Activated CD4-positive, CD25-positive, alpha-beta regulatory T cell treated with anti-CD3 and anti-CD28 coated beads, Interleukin-2, amount 50 U/mL, for 24 hours (primary cell): ENCODE results near the gene KIF26A.
A peak's percentile ranks its signal among the peaks of the same experiment; 100 is the strongest.

Experiments
- ATAC-seq, 2 donors: fragments of 150-1000 bp; cut with Tn5 transposase; one replicate each; pipeline ENCODE4 v1.10.0; 2021; ENCODE audit warnings: mild to moderate bottlenecking in 1 of 2, moderate library complexity in 1 of 2

The KIF26A gene

GRCh38 chr14:104113631-104114420, 24.6 kb upstream of the KIF26A start:
- ATAC-seq = no peak

GRCh38 chr14:104114421-104115130, 23.8 kb upstream of the KIF26A start:
- ATAC-seq = no peak

GRCh38 chr14:104115131-104115600, 23.2 kb upstream of the KIF26A start:
- no peak for ATAC-seq

GRCh38 chr14:104115691-104116287, 22.6 kb upstream of the KIF26A start:
- no peak for ATAC-seq

- no peak for ATAC-seq
These were observed 22.1 kb upstream of the KIF26A start for GRCh38 chr14:104116288-104116755.

GRCh38 chr14:104116756-104117340, 21.5 kb upstream of the KIF26A start:
- ATAC-seq = peak in 1 of 2 donors; percentile 40

GRCh38 chr14:104117341-104118005, 20.9 kb upstream of the KIF26A start:
- ATAC-seq = no peak

GRCh38 chr14:104118006-104118844, 20.2 kb upstream of the KIF26A start:
- ATAC-seq = no peak

GRCh38 chr14:104119119-104119487, 19.3 kb upstream of the KIF26A start:
- no peak for ATAC-seq

- no peak for ATAC-seq
These were observed 18.7 kb upstream of the KIF26A start for GRCh38 chr14:104119488-104120251.

GRCh38 chr14:104120281-104120741, 18.1 kb upstream of the KIF26A start:
- no peak for ATAC-seq

GRCh38 chr14:104121142-104121541, 17.2 kb upstream of the KIF26A start:
- ATAC-seq = no peak

- ATAC-seq = no peak
These were observed 14.5 kb upstream of the KIF26A start for GRCh38 chr14:104123879-104124278.

- no peak for ATAC-seq
These were observed 13.4 kb upstream of the KIF26A start for GRCh38 chr14:104125011-104125410.

GRCh38 chr14:104126753-104127152, 11.6 kb upstream of the KIF26A start:
- no peak for ATAC-seq

- ATAC-seq = no peak
These were observed 9.4 kb upstream of the KIF26A start for GRCh38 chr14:104128981-104129380.

- no peak for ATAC-seq
These were observed 8.8 kb upstream of the KIF26A start for GRCh38 chr14:104129556-104129955.

- no peak for ATAC-seq
These were observed 7.3 kb upstream of the KIF26A start for GRCh38 chr14:104130974-104131651.

GRCh38 chr14:104131968-104132732, 6.2 kb upstream of the KIF26A start:
- ATAC-seq = no peak
